Aorta (tissue), 5 donors: ENCODE measurements around the gene NEK4. TPM values are rescaled to one million over a fixed set of nuclear protein-coding genes. Genes with fewer than 3 reads are reported as not detected.

Source experiments
- ATAC-seq: fragments of 200-7000 bp; cut with Tn5 transposase; one replicate; pipeline ENCODE4 v1.9.1; 2022; ENCODE audit warnings: moderate library complexity; ENCODE audit not compliant: low FRiP score
- DNase-seq, 2 donors: peaks; one replicate each; pipeline ENCODE4 v3.0.0-alpha.2; 2020
- H3K27ac ChIP-seq, 2 donors: one replicate each; pipeline ENCODE4 v1.5.1; 2013; ENCODE audit warnings: low read length in 2 of 2, mild to moderate bottlenecking in 2 of 2, moderate library complexity in 2 of 2, control low read depth in 1 of 2, inconsistent platforms in 1 of 2, low read depth in 1 of 2
- H3K27me3 ChIP-seq, 2 donors: one replicate each; pipeline ENCODE4 v1.6.1; 2013; ENCODE audit warnings: control low read depth in 1 of 2, low read length in 1 of 2, mild to moderate bottlenecking in 1 of 2, moderate library complexity in 1 of 2; ENCODE audit not compliant: insufficient read depth in 2 of 2, control insufficient read depth in 1 of 2
- H3K36me3 ChIP-seq, 2 donors: one replicate each; pipeline ENCODE4 v1.6.1; 2013; ENCODE audit warnings: control low read depth in 1 of 2, low read length in 1 of 2, mild to moderate bottlenecking in 1 of 2; ENCODE audit not compliant: insufficient read depth in 2 of 2, control insufficient read depth in 1 of 2
- H3K4me1 ChIP-seq, 2 donors: one replicate each; pipeline ENCODE4 v1.6.1; 2013; ENCODE audit warnings: low read length in 2 of 2, control low read depth in 1 of 2, mild to moderate bottlenecking in 1 of 2, moderate library complexity in 1 of 2; ENCODE audit not compliant: insufficient read depth in 2 of 2, control insufficient read depth in 1 of 2
- H3K4me3 ChIP-seq, 2 donors: one replicate each; pipeline ENCODE4 v1.5.1; 2013; ENCODE audit warnings: low read length in 2 of 2, control low read depth in 1 of 2, mild to moderate bottlenecking in 1 of 2
- H3K9me3 ChIP-seq: one replicate; pipeline ENCODE4 v1.6.1; 2013; ENCODE audit warnings: mild to moderate bottlenecking, low read length; ENCODE audit not compliant: control insufficient read depth
- WGBS, 2 donors: extraction: QIAGEN DNeasy Blood & Tissue Kit; methylation state at CpG; one replicate each; pipeline ENCODE4 v1.1.7; 2013; 5-methylcytosine and 5-hydroxymethylcytosine counted together
- intact Hi-C, 2 donors: fragments of 100-400 bp; cut with DNase I; formaldehyde crosslinking; loops; one replicate each; pipeline versions ENCODE4 v1.14.2 to v1.15.0; 2022
- polyA plus RNA-seq, 2 donors: library from polyadenylated mRNA; stranded (reverse); fragments of 200-250 nt; gene quantifications; one replicate each; pipeline ENCODE4 v1.2.3, GENCODE V29; 2013
- total RNA-seq, 2 donors: library from RNA; stranded (reverse); fragmentation: NEBNext Ultra II Directional; extraction: Animal tissue kit (Norgen Biotek cat#: 25700); gene quantifications; one replicate each; pipeline ENCODE4 v1.2.1, GENCODE V29; 2021
- donor health status: healthy with polysubstance abuse.
- donor health status: Bipolar disorder and iron deficiency.
- donor health status: DM: no; HTN: no; CAD: no.
- donor health status: DM: no; HTN: no; CAD: no.
- donor health status: DM: yes; HTN: yes; CAD: no.

NEK4 gene
- total and polyA plus RNA-seq, 4 donors, result 8.0 to 22.1 (median 15.1) TPM

- peak in 1 of 2 donors; percentile 35 for DNase-seq
- H3K27ac ChIP-seq, result no peak overlapping the region
- no peaks in the 10 kb centered on the region for H3K9me3 ChIP-seq
- ATAC-seq, result no peak
- no peaks in the 10 kb centered on the region for H3K27me3 ChIP-seq
- 85 to 89% methylated on average over 13 of the region's 13 CpGs for WGBS, 2 donors
- H3K4me3 ChIP-seq, result no peak overlapping the region
- intact Hi-C loops, result no loop called here
- H3K36me3 ChIP-seq, result no peaks in the 10 kb centered on the region
- no peaks in the 10 kb centered on the region for H3K4me1 ChIP-seq
Observed at GRCh38 chr3:52790741-52791140, 20.0 kb upstream of the NEK4 start.

GRCh38 chr3:52790337-52790736, 19.6 kb upstream of the NEK4 start:
- no peaks in the 10 kb centered on the region for H3K36me3 ChIP-seq
- 90% methylated on average over 7 of the region's 7 CpGs for WGBS, 2 donors
- DNase-seq (peak; percentile 26 to 61), ATAC-seq (no peak)
- H3K4me1 ChIP-seq, result no peaks in the 10 kb centered on the region
- H3K9me3 ChIP-seq, result no peaks in the 10 kb centered on the region
- no peak overlapping the region for H3K4me3 ChIP-seq
- no peak overlapping the region for H3K27ac ChIP-seq
- intact Hi-C loops, result no loop called here
- no peaks in the 10 kb centered on the region for H3K27me3 ChIP-seq

- no peaks in the 10 kb centered on the region for H3K9me3 ChIP-seq
- no peaks in the 10 kb centered on the region for H3K27me3 ChIP-seq
- no peaks in the 10 kb centered on the region for H3K4me1 ChIP-seq
- intact Hi-C loops, result no loop called here
- WGBS, 2 donors, result 84 to 88% methylated on average over 6 of the region's 6 CpGs
- no peaks in the 10 kb centered on the region for H3K36me3 ChIP-seq
- ATAC-seq, result no peak
- no peak for DNase-seq
- no peak overlapping the region for H3K4me3 ChIP-seq
- no peak overlapping the region for H3K27ac ChIP-seq
Observed at GRCh38 chr3:52789746-52790040, 19.0 kb upstream of the NEK4 start.

GRCh38 chr3:52788890-52789745, 18.4 kb upstream of the NEK4 start:
- 82 to 84% methylated on average over 16 of the region's 16 CpGs for WGBS, 2 donors
- intact Hi-C loops, result no loop called here
- no peaks in the 10 kb centered on the region for H3K27me3 ChIP-seq
- H3K27ac ChIP-seq, result no peak overlapping the region
- no peaks in the 10 kb centered on the region for H3K4me1 ChIP-seq
- H3K36me3 ChIP-seq, result no peaks in the 10 kb centered on the region
- H3K4me3 ChIP-seq, result no peak overlapping the region
- H3K9me3 ChIP-seq, result no peaks in the 10 kb centered on the region
- ATAC-seq (no peak), DNase-seq (peak; percentile 36 to 56)

GRCh38 chr3:52787672-52788625, 17.2 kb upstream of the NEK4 start:
- WGBS, 2 donors, result 64 to 70% methylated on average over 16 to 17 of the region's 17 CpGs
- DNase-seq (peak; percentile 36 to 72), ATAC-seq (no peak)
- H3K4me1 ChIP-seq, result no peaks in the 10 kb centered on the region
- H3K4me3 ChIP-seq, result no peak overlapping the region
- H3K27ac ChIP-seq, result no peak overlapping the region
- no peaks in the 10 kb centered on the region for H3K27me3 ChIP-seq
- H3K36me3 ChIP-seq, result no peaks in the 10 kb centered on the region
- no peaks in the 10 kb centered on the region for H3K9me3 ChIP-seq
- intact Hi-C loops, result no loop called here

- Histone ChIP-seq H3K4me1 (no peaks in the 10 kb centered on the region), H3K9me3 (no peaks in the 10 kb centered on the region), H3K36me3 (no peaks in the 10 kb centered on the region), H3K27me3 (no peaks in the 10 kb centered on the region), H3K27ac (no peak overlapping the region), H3K4me3 (no peak overlapping the region)
- intact Hi-C loops, result no loop called here
- WGBS, 2 donors, result 87 to 90% methylated on average over 11 of the region's 11 CpGs
- ATAC-seq (no peak), DNase-seq (peak; percentile 36 to 45)
Observed at GRCh38 chr3:52787246-52787645, 16.5 kb upstream of the NEK4 start.

GRCh38 chr3:52786330-52787215, 15.8 kb upstream of the NEK4 start:
- no peak overlapping the region for H3K27ac ChIP-seq
- peak; percentile 42 to 51 for DNase-seq
- H3K4me3 ChIP-seq, result no peak overlapping the region
- no peaks in the 10 kb centered on the region for H3K36me3 ChIP-seq
- 84 to 88% methylated on average over 19 of the region's 19 CpGs for WGBS, 2 donors
- H3K9me3 ChIP-seq, result no peaks in the 10 kb centered on the region
- no peak for ATAC-seq
- intact Hi-C loops, result no loop called here
- H3K27me3 ChIP-seq, result no peaks in the 10 kb centered on the region
- no peaks in the 10 kb centered on the region for H3K4me1 ChIP-seq

GRCh38 chr3:52784931-52785590, 14.3 kb upstream of the NEK4 start:
- H3K27ac ChIP-seq, result no peak overlapping the region
- ATAC-seq (no peak), DNase-seq (peak in 1 of 2 donors; percentile 28)
- WGBS, 2 donors, result 81 to 86% methylated on average over 5 of the region's 5 CpGs
- H3K4me1 ChIP-seq, result no peaks in the 10 kb centered on the region
- intact Hi-C loops, result no loop called here
- no peaks in the 10 kb centered on the region for H3K27me3 ChIP-seq
- no peaks in the 10 kb centered on the region for H3K36me3 ChIP-seq
- H3K9me3 ChIP-seq, result no peaks in the 10 kb centered on the region
- H3K4me3 ChIP-seq, result no peak overlapping the region
